HL-60/S4 treated with retinoic acid at 250 ng/mL for 4 days and 3 days (cell line): Measurements from ENCODE around the gene C19orf81.

ENCODE experiments used
- in situ Hi-C: fragments of 300-500 bp; cut with MboI; formaldehyde crosslinking; loops from 2 replicates; pipeline ENCODE4 v1.7.0; 2022; ENCODE audit warnings: low sequenced_read_pairs

The C19orf81 gene

GRCh38 chr19:50678323-50678722, 29.1 kb downstream of the C19orf81 start:
- in situ Hi-C loops, result no loop called here

GRCh38 chr19:50679177-50680125, 30.2 kb downstream of the C19orf81 start:
- in situ Hi-C loops, result no loop called here

DNA sequence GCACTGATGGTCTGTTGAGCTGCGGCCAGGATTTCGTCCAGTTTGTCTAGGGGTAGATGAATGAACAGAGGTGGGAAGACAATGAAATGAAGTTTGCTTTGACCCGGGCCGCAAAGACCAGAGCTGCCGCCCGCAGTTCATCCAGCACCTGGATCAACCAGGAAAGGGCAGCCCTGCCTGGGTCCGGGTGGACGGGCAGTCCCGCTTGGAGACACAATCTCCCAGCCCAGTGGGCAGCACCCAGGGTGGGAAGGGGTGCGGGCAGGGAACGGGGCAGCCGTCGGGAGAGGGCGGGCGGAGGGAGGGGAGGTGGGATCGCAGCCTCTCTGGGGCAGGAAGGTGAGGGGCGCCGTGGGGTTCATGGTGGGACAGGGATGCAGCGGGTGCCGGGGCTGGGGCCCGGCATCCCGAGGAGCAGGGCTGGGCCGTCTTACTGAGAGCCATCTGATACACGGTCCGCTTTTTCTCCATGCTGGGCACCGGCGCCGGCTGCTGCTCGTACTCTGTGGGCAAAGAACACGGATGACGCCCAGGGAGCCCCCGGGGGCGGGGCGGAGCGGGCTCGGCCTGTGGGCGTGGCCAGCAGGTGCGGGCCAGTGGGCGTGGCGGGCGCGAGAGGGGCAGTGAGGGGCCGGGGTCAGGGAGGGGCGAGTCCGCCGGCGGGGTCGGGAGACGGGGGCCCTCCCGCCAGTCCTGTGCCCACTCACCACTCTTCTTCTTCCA, 37.2 kb downstream of the C19orf81 start:
- in situ Hi-C loops, result no loop called here

DNA sequence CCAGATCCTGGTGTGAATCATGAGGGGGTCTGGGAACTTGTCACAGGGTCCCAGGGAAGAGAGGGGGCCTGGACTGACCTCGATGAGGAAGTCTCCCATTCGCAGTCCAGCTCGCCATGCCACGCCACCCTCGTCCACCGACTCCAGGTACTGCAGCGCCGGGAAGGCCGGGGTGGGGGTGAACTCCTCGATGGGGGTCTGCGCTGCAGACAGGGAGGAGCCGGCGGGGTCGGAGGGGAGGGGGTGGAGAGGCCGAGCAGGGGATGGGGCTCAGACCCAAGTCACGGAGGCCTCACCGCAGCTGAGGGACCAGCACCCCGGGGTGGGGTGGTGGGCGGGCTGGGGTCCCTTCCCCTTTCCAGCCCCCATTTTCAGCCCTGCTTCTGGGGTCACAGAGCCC, 39.5 kb downstream of the C19orf81 start:
- in situ Hi-C loops, result no loop called here

DNA sequence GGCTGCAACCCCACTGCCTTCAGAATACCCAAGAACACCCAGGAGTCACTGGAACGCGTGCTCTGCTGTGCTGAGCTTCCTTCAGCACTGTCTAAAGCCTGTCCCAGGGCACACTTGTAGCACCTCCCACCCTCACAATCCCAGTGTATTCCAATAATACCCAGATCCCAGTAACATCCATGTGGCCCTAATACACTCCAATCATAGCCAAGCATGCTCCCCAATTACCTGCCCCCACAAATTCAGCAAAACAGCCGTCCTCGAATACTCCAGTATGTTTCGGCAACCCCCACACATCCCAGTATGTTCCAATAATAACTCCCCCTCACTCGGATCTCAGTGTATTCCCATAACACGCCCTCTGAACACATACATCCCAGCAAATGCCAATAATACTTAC, 41.2 kb downstream of the C19orf81 start:
- in situ Hi-C loops, result no loop called here

GRCh38 chr19:50693064-50693975, 44.1 kb downstream of the C19orf81 start:
- in situ Hi-C loops, result no loop called here

GRCh38 chr19:50694815-50695145, 45.5 kb downstream of the C19orf81 start:
- in situ Hi-C loops, result no loop called here

DNA sequence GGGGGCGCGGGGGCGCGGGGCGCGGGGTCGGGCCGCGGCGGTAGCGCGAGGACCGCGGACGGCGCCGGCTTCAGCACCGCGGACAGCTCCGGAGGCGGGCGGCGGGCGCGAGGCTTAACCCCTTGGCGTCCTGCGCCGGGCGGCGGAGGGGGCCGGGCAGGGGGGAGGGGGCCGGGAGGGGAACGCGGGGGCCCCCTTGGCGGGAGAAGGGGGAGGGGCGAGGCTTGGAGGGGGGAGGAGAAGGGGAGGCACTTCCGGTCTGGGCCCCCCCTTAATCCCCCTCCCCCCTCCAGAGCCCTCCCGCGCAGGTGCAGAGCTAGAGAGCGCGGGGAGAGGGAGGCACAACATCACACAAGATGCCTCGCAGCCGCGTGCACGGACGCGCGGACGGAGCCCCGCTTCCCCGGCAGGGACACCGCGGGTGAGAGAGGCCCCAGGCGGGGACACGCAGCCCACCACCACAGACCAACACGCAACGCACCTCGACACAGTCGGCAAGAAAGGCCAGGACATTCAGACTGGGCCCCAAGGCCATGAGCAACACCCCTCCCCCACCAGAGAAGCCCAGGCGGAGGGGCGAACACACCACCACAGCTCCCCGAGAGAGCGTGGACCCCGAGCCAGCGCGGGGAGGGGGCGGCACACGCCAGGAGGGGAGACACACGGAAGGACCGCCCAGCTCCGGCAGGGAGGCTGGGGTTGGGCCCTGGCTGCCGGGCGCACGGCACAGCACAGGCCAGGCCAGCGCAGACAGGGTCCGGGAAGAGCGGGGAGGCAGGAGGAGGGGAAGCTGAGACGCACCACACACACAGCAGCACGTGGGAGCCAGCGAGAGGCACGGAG, 46.2 kb downstream of the C19orf81 start:
- in situ Hi-C loops, result no loop called here

- in situ Hi-C loops, result no loop called here
These were observed 46.8 kb downstream of the C19orf81 start for GRCh38 chr19:50696094-50696483.

DNA sequence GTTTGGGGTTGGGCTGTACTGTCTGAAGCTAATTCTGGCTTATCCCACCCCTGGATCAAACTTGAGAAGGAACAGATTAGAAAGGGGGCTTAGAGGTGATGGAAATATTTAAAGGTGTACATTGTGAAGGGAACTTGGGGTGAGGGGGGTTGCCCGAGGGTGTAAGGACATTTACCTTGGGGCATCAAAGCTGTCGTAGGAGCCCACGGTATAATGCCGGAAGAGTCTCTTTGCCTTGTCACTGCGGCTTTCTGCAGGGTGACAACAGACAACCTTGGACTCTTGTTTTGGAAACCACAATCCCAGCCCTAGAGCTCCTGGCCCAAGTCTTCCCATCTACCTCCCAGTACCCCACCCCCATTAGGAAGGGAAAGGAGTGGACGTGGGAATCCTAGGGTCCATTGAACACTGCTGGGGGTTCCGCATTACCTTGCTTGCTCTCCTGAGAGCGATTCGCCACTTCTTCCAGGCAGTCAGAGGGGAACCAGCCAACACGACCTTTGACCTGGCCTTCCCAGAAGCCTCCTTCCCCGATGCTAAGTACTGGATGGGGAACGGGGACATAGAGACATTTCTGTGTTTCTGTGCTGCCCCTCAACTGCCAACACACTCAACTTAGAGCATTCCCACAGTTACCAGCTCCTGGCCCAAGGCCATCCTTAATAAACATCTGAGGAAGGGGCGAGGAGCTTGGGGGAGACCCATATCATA, 48.3 kb downstream of the C19orf81 start:
- in situ Hi-C loops, result no loop called here

GRCh38 chr19:50701367-50701985, 52.2 kb downstream of the C19orf81 start:
- in situ Hi-C loops, result no loop called here

- in situ Hi-C loops, result no loop called here
These were observed 53.1 kb downstream of the C19orf81 start for GRCh38 chr19:50702158-50702870.

DNA sequence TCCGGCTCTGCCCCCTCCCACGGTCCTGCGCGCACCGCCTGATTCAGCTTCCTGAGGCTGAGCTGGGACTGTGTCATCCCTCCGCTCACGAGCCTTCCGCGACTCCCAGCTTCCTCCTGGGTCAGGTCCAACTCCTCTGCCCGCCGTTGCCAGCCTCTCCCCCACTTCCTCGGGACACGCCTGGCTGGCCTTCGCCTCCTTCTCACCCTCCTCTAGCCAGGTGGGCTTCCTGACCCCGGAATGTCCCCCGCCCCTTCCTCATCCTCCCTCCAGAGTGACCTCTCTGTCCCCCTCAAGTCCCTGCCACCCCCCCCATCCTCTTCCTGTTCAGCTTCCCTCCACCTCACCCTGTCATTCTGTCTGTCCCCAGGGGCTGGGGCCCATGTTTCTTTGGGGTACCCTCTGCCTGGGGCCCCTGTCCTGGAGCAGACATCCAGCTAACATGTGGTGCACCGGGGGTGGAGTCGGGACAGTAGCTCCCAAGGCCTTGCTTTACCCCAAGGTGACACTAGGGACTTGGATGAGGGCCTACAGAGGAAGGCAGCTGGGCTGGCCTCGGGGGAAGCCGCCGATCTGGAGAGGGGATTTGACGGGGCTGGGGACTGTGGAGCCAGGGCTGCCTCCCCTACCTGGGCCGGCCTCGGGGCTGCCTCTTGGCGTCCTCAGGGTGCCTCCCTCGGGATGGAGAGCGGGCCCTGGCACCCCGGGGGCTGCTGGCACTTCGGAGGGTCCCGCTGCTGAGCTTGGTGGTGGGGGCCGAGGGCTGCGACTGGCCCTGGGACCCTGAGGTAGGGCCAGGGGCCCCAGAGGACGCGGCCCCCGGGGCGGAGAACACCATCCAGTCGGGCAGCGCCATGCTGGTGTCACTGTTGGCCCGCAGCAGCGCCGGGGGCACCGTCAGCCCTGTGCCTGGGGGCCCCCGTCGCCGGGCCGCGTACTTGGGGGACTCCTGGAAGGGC, 53.9 kb downstream of the C19orf81 start:
- in situ Hi-C loops, result no loop called here

GRCh38 chr19:50703915-50704796, 54.9 kb downstream of the C19orf81 start:
- in situ Hi-C loops, result no loop called here

DNA sequence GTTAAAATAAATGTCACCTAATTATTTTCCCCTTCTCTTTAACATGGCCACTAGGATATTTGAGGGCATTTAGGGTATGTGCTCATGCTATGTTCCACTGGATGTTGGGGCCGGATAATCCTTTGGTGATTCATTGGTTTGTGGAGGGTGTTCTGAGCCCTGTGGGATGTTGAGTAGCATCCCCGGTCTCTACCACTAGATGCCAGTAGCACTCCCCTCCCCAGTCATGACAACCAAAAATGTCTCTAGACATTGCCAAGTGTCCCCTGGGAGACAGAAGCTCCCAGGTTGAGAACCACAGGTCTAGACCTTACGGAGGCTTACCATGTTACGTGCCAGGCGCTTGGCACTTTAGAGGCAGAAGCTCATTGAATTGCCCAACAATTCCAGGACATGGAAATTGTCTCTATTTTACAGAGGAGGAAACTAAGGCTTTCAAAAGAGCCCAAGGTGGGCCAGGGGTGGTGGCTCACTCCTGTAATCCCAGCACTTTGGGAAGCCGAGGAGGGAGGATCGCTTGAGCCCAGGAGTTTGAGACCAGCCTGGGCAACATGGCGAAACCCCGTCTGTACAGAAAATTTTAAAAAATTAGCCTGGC, 56.3 kb downstream of the C19orf81 start:
- in situ Hi-C loops, result no loop called here

GRCh38 chr19:50706387-50706786, 57.1 kb downstream of the C19orf81 start:
- in situ Hi-C loops, result no loop called here
